ENCODE measurements around the gene CFAP410. TPM values are rescaled to one million over a fixed set of nuclear protein-coding genes. Genes with fewer than 3 reads are reported as not detected.

CFAP410 gene
- total and polyA plus RNA-seq, 7 donors: 8.3 to 13.7 (median 10.1) TPM

DNA sequence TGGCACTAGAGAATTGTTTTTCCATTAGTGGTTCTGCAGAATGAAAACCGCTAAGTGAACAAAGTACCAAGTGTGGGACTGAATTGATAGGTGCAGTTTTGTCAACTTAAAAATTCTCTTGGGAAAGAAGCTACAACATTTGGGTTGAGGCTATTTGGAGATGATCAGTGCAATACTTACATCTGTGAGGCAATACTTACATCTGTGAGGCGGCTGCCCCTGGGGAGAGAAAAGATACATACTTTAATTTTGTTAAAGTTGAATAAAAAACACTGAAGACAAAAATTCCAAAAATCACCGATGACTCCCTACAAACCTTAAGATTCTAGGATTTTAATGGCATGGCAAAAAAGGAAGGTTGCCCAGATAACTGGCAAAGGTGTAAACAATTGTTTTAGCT, 1.7 kb downstream of the CFAP410 start:
- ATAC-seq (no peak), DNase-seq (no peak)
- peaks cover 0 to 17% of the 10 kb centered on the region in 2 donors for H3K36me3 ChIP-seq (ENCODE audit: insufficient read depth in 1 of 2, low read depth in 1 of 2)
- H3K4me3 ChIP-seq: peak overlapping the region; percentile 68
- intact Hi-C loops (cut with DNase I): loop anchor here (5.0 to 10.0 kb wide), 5 partner anchors 35 to 1647 kb away; partner anchors contain the start of genes COL6A1 (in 1 of the 2), PFKL (in 1 of the 2), PKNOX1 (in 1 of the 2) and SUMO3 (in 1 of the 2)
- 61 to 91% (median 73%) methylated on average over 3 of the region's 3 CpGs for WGBS, 3 donors
- H3K27ac ChIP-seq: peak overlapping the region; percentile 82
- no peaks in the 10 kb centered on the region for H3K9me3 ChIP-seq
- H3K4me1 ChIP-seq: peaks cover 14% of the 10 kb centered on the region
- no peaks in the 10 kb centered on the region for H3K27me3 ChIP-seq (ENCODE audit: insufficient read depth in 3 of 3, low read length in 2 of 3)
- TF ChIP-seq, protein P1, sequence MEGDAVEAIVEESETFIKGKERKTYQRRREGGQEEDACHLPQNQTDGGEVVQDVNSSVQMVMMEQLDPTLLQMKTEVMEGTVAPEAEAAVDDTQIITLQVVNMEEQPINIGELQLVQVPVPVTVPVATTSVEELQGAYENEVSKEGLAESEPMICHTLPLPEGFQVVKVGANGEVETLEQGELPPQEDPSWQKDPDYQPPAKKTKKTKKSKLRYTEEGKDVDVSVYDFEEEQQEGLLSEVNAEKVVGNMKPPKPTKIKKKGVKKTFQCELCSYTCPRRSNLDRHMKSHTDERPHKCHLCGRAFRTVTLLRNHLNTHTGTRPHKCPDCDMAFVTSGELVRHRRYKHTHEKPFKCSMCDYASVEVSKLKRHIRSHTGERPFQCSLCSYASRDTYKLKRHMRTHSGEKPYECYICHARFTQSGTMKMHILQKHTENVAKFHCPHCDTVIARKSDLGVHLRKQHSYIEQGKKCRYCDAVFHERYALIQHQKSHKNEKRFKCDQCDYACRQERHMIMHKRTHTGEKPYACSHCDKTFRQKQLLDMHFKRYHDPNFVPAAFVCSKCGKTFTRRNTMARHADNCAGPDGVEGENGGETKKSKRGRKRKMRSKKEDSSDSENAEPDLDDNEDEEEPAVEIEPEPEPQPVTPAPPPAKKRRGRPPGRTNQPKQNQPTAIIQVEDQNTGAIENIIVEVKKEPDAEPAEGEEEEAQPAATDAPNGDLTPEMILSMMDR (IDR thresholded peaks at IDR 0.05): no peak

DNA sequence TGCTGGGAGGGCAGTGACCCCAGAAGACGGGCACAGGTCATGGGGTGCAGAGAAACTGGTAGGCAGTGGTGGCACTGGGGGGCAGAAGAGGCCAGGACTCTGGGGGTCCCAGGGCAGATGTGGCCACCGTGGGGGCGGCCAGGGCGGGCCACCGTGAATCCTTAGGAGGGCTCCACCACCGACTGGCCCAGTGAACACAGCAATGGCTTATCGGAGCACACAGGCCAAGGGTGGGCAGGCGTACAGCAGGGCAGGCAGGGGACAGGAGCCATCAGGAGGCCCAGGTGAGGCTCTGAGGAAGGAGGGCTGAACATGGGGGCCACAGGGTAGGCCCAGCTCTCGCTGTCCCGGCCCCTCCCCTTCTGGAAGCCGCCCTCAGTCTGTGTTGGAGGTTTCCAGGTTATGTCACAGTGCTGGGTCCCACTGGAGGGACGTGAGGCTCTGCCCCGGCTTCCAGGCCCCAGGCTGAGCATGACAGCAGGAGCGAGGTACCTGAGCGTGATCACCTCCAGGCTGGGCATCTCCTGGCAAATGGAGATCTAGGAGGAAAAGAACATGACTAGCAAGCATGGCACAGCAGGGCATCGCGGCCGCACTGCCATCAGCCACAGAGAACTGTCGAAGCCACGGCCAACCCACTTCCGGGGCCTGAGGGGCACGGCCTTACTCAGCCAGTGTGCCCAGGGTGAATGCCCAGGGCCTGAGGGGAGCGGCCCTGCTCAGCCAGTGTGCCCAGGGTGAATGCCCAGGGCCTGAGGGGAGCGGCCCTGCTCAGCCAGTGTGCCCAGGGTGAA, 3.7 kb downstream of the CFAP410 start:
- peaks cover 14% of the 10 kb centered on the region for H3K4me1 ChIP-seq
- H3K36me3 ChIP-seq (ENCODE audit: insufficient read depth in 1 of 2, low read depth in 1 of 2): peaks cover 0 to 25% of the 10 kb centered on the region in 2 donors
- no peak overlapping the region for H3K27ac ChIP-seq
- intact Hi-C loops (cut with DNase I): loop anchor here (5.0 to 10.0 kb wide), 5 partner anchors 33 to 1649 kb away; partner anchors contain the start of genes COL6A1 (in 1 of the 2), PFKL (in 1 of the 2), PKNOX1 (in 1 of the 2) and SUMO3 (in 1 of the 2)
- no peaks in the 10 kb centered on the region for H3K27me3 ChIP-seq (ENCODE audit: insufficient read depth in 3 of 3, low read length in 2 of 3)
- H3K4me3 ChIP-seq: no peak overlapping the region
- no peak for ATAC-seq
- 92 to 96% (median 95%) methylated on average over 22 to 23 of the region's 24 CpGs for WGBS, 3 donors
- no peak for DNase-seq
- TF ChIP-seq, protein P1 (IDR thresholded peaks at IDR 0.05): no peak
- no peaks in the 10 kb centered on the region for H3K9me3 ChIP-seq

DNA sequence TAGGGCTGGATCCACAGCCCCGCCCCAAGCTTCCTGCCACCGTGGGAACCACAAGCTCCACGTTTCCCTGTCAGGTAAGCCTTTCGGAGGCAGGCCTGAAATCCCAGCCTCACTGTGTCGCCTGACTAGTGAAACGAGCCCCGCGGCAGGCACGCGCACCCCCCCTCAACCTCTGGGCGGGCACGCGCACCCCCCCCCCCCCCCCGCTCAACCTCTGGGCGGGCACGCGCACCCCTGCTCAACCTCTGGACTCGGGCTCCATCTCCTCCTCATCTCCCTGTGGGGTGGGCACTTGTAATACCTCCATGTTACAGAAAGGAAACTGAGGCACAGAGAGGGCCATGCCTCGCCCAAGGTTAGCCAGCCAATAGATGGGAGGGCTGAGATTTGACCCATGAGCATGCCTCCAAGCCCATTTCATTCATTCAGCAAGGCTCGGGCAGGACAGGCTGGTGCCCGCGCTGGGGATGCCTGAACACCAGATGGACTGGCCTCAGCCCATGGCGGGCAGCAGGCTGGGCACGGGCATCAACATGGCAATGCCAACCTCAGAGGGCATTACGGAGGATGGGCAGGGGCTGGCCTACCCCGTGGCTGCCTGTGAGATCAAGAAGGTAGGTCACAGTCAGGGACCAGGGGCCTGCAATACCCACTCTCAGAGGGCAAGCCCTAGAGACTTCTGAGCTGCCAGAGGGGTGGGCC, 4.7 kb downstream of the CFAP410 start:
- TF ChIP-seq, protein P1 (IDR thresholded peaks at IDR 0.05): no peak
- no peak for DNase-seq
- H3K9me3 ChIP-seq: no peaks in the 10 kb centered on the region
- H3K27ac ChIP-seq: no peak overlapping the region
- H3K27me3 ChIP-seq (ENCODE audit: insufficient read depth in 3 of 3, low read length in 2 of 3): no peaks in the 10 kb centered on the region
- no peak overlapping the region for H3K4me3 ChIP-seq
- peaks cover 0 to 25% of the 10 kb centered on the region in 2 donors for H3K36me3 ChIP-seq (ENCODE audit: insufficient read depth in 1 of 2, low read depth in 1 of 2)
- WGBS, 3 donors: 79 to 87% (median 85%) methylated on average over 17 to 26 of the region's 26 CpGs
- peaks cover 7% of the 10 kb centered on the region for H3K4me1 ChIP-seq
- ATAC-seq: no peak
- intact Hi-C loops (cut with DNase I): loop anchor here (5.0 to 10.0 kb wide), 5 partner anchors 32 to 1650 kb away; partner anchors contain the start of genes COL6A1 (in 1 of the 2), PFKL (in 1 of the 2), PKNOX1 (in 1 of the 2) and SUMO3 (in 1 of the 2)

- Histone ChIP-seq H3K27ac (no peak overlapping the region), H3K27me3 (ENCODE audit: insufficient read depth in 3 of 3, low read length in 2 of 3) (no peaks in the 10 kb centered on the region), H3K36me3 (ENCODE audit: insufficient read depth in 1 of 2, low read depth in 1 of 2) (peaks cover 0 to 25% of the 10 kb centered on the region in 2 donors), H3K9me3 (no peaks in the 10 kb centered on the region), H3K4me3 (no peak overlapping the region), H3K4me1 (peaks cover 7% of the 10 kb centered on the region)
- intact Hi-C loops (cut with DNase I): loop anchor here in 1 of 2 donors (10.0 kb wide), 3 partner anchors 801 to 1651 kb away; partner anchors contain the start of genes COL6A1 and PKNOX1
- DNase-seq (no peak), ATAC-seq (no peak)
- 82 to 87% (median 86%) methylated on average over 44 to 45 of the region's 45 CpGs for WGBS, 3 donors
- TF ChIP-seq, protein P1 (IDR thresholded peaks at IDR 0.05): no peak
Measured at GRCh38 chr21:44333509-44334328, 5.5 kb downstream of the CFAP410 start.

All from psoas muscle (tissue), 8 donors.